K562 (cell line): ENCODE results near the gene KIAA0513. TPM values are rescaled to one million over a fixed set of nuclear protein-coding genes. Genes with fewer than 3 reads are reported as not detected.

Experiments used
- E2F4 ChIP-seq: sonication (generic); formaldehyde crosslinking; IDR thresholded peaks from 2 replicates; pipeline ENCODE4 v1.8.0; 2022; ENCODE audit warnings: mild to moderate bottlenecking, low read depth, missing genetic modification reagents
- GATA2 ChIP-seq: sonication (generic); formaldehyde crosslinking; IDR thresholded peaks from 2 replicates; pipeline ENCODE4 v1.4.0; 2020; ENCODE audit warnings: mild to moderate bottlenecking, missing genetic modification reagents
- GTF2A2 ChIP-seq: IDR thresholded peaks from 2 replicates; pipeline ENCODE4 v1.6.1; 2016; ENCODE audit warnings: mild to moderate bottlenecking, missing genetic modification characterization, missing compliant biosample characterization
- HDAC3 ChIP-seq: fragments of 450-650 bp; IDR thresholded peaks from 2 replicates; pipeline ENCODE4 v1.6.1; 2018; ENCODE audit warnings: borderline replicate concordance, mild to moderate bottlenecking, moderate library complexity; ENCODE audit not compliant: partially characterized antibody
- HEY1 ChIP-seq: fragments of 250-450 bp; sonication (Bioruptor Pico); IDR thresholded peaks from 2 replicates; pipeline ENCODE4 v1.5.0; 2020; ENCODE audit warnings: mild to moderate bottlenecking, moderate library complexity, borderline replicate concordance
- HNRNPH1 ChIP-seq: fragments of 200-400 bp; formaldehyde crosslinking; optimal IDR thresholded peaks from 2 replicates; pipeline ENCODE3; 2017; ENCODE audit warnings: low read depth, mild to moderate bottlenecking, low read length, moderate library complexity
- JUNB ChIP-seq: fragments of 450-650 bp; formaldehyde crosslinking; conservative IDR thresholded peaks from 2 replicates; pipeline ENCODE4 v1.4.0; 2020; ENCODE audit warnings: mild to moderate bottlenecking
- KAT7 ChIP-seq: sonication (generic); formaldehyde crosslinking; IDR thresholded peaks from 2 replicates; pipeline ENCODE4 v1.8.0; 2022; ENCODE audit warnings: missing genetic modification reagents, mild to moderate bottlenecking, borderline replicate concordance
- NCOA4 ChIP-seq: fragments of 450-650 bp; IDR thresholded peaks from 2 replicates; pipeline ENCODE4 v1.6.1; 2018; ENCODE audit warnings: mild to moderate bottlenecking; ENCODE audit not compliant: partially characterized antibody
- NFE2L1 ChIP-seq: fragments of 450-650 bp; IDR thresholded peaks from 2 replicates; pipeline ENCODE4 v1.6.1; 2016; ENCODE audit warnings: missing genetic modification characterization, low read depth, mild to moderate bottlenecking, missing compliant biosample characterization, moderate library complexity, borderline replicate concordance
- RBM15 ChIP-seq: fragments of 200-400 bp; formaldehyde crosslinking; IDR thresholded peaks from 2 replicates; pipeline ENCODE4 v1.6.1; 2018; ENCODE audit warnings: mild to moderate bottlenecking, low read length, moderate library complexity; ENCODE audit not compliant: insufficient read depth
- SMARCB1 ChIP-seq: IDR thresholded peaks from 2 replicates; pipeline ENCODE4 v1.6.1; 2011; ENCODE audit warnings: improper control_type of control experiment, low read depth; ENCODE audit not compliant: insufficient read length
- ZNF318 ChIP-seq, 2 experiments: fragments of 450-650 bp; IDR thresholded peaks; 2 replicates each; pipeline ENCODE4 v1.6.1; 2016; ENCODE audit warnings: mild to moderate bottlenecking in 2 of 2, borderline replicate concordance in 1 of 2, low read depth in 1 of 2, moderate library complexity in 1 of 2
- ZNF699 ChIP-seq: fragments of 250-450 bp; sonication (Bioruptor Pico); IDR thresholded peaks from 2 replicates; pipeline ENCODE4 v1.8.0; 2021; ENCODE audit warnings: mild to moderate bottlenecking, moderate library complexity; ENCODE audit not compliant: insufficient replicate concordance
- polyA plus RNA-seq, 8 experiments: library from polyadenylated mRNA; depleted of rRNA in 4 of 8; stranded (reverse) in 5 of 8; unstranded in 3 of 8; fragments of >200 nt; fragmentation: Nextera tagmentation in 2 of 8; fragmentation: Illumina TruSeq in 1 of 8; extraction: Ambion mirVana in 2 of 8; extraction: Trizol in 1 of 8; gene quantifications; 2 replicates each; pipeline versions ENCODE4 v1.2.1 to v1.2.3, GENCODE V29; 2011 to 2014; ENCODE audit warnings: inconsistent platforms in 1 of 8, missing spikeins in 1 of 8
- total RNA-seq, 7 experiments: library from RNA; depleted of rRNA in 6 of 7; stranded (reverse); fragments of >200 nt in 6 of 7; fragmentation: Illumina TruSeq in 2 of 7; extraction: Trizol in 2 of 7; gene quantifications; 2 replicates each; pipeline versions ENCODE4 v1.2.1 to v1.2.3, GENCODE V29; 2011 to 2021; ENCODE audit warnings: low replicate concordance in 1 of 7
- TF ChIP-seq, protein P1 (sequence below): fragments of 250-450 bp; sonication (Bioruptor Pico); IDR thresholded peaks from 2 replicates; pipeline ENCODE4 v1.8.0; 2022; ENCODE audit warnings: moderate library complexity, mild to moderate bottlenecking, inconsistent platforms

The KIAA0513 gene
- total and polyA plus RNA-seq, 9 of the 15 experiments (the other 6 are each of a cell fraction or from before 2014, with no cell fraction given): 0.18 to 13.7 (median 10.2) TPM

DNA sequence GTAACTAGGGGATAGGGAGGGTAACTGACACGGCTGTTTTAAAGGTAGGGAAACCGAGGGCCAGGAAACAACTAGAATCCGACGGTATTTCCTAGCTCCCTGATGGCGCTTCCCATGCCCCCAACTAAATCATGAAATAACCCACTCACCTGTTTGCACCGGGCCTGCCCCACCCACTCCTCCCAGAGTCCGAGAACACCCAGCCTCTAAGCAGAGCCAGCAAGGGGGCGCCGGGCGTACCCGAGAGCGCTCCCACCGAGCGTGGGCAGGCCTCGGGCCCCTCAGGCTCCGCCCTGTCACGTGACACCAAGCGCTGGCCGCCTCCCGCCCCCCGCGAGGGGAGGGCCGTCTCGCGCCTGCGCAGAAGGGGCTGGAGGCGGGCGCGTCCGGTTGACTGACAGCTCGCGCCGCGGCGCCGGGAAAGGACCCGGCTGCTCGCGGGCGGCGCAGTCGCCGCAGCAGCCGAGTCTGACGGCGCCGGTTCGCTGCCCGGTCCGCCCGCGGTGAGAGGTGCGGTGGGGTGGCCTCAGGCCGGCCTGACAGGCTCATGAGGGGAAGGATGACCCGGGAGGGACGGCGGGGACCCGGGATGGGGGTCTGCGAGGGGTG lies at the start of gene KIAA0513 (continued):
- TF ChIP-seq ZNF318 (IDR thresholded peaks at IDR 0.05; ENCODE audit: borderline replicate concordance in 1 of 2, low read depth in 1 of 2) (no peak), NCOA4 (no peak), HDAC3 (no peak), GATA2 (CRISPR knock-in tag) (no peak), HEY1 (CRISPR knock-in tag) (peak; percentile 88; the same call in 1 of the 2 replicates), SMARCB1 (no peak), NFE2L1 (tag) (no peak), HNRNPH1 (no peak), RBM15 (no peak), GTF2A2 (tag) (no peak), JUNB (CRISPR knock-in tag) (0 out of 2 replicates have a peak, but pooled peaks have one; percentile 28), E2F4 (0 out of 2 replicates have a peak, but pooled peaks have one; percentile 57), KAT7 (CRISPR knock-in tag) (no peak; the same call in 1 of the 2 replicates), ZNF699 (CRISPR knock-in tag) (no peak)
- TF ChIP-seq, protein P1, sequence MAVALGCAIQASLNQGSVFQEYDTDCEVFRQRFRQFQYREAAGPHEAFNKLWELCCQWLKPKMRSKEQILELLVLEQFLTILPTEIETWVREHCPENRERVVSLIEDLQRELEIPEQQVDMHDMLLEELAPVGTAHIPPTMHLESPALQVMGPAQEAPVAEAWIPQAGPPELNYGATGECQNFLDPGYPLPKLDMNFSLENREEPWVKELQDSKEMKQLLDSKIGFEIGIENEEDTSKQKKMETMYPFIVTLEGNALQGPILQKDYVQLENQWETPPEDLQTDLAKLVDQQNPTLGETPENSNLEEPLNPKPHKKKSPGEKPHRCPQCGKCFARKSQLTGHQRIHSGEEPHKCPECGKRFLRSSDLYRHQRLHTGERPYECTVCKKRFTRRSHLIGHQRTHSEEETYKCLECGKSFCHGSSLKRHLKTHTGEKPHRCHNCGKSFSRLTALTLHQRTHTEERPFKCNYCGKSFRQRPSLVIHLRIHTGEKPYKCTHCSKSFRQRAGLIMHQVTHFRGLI (CRISPR knock-in tag): 0 out of 2 replicates have a peak, but pooled peaks have one; percentile 17
